HG03039 (cell line): ENCODE results near the gene UROC1.

Experiments
- ATAC-seq: cut with Tn5 transposase; IDR thresholded peaks from one replicate; pipeline ENCODE4 v1.9.1; 2021; ENCODE audit warnings: mild to moderate bottlenecking, moderate library complexity; ENCODE audit not compliant: unreplicated experiment

UROC1 gene

GRCh38 chr3:126446301-126446700 is 71.3 kb downstream of the UROC1 start:
- ATAC-seq = no peak

GRCh38 chr3:126445506-126445905 is 72.1 kb downstream of the UROC1 start:
- ATAC-seq = no peak

- no peak for ATAC-seq
Measured at GRCh38 chr3:126442856-126443242, 74.7 kb downstream of the UROC1 start.

GRCh38 chr3:126442094-126442855 is 75.3 kb downstream of the UROC1 start:
- ATAC-seq = no peak

- no peak for ATAC-seq
Measured at GRCh38 chr3:126441256-126441880, 76.2 kb downstream of the UROC1 start.

- no peak for ATAC-seq
Measured at GRCh38 chr3:126440709-126440995, 76.9 kb downstream of the UROC1 start.

- no peak for ATAC-seq
Measured at GRCh38 chr3:126439968-126440708, 77.4 kb downstream of the UROC1 start.

- no peak for ATAC-seq
Measured at GRCh38 chr3:126439346-126439967, 78.1 kb downstream of the UROC1 start.

- no peak for ATAC-seq
Measured at GRCh38 chr3:126438746-126439145, 78.8 kb downstream of the UROC1 start.

GRCh38 chr3:126438186-126438585 is 79.4 kb downstream of the UROC1 start:
- no peak for ATAC-seq

- ATAC-seq = no peak
Measured at GRCh38 chr3:126436826-126437717, 80.5 kb downstream of the UROC1 start.

- no peak for ATAC-seq
Measured at GRCh38 chr3:126435456-126436315, 81.9 kb downstream of the UROC1 start.

GRCh38 chr3:126434931-126435411 is 82.6 kb downstream of the UROC1 start:
- no peak for ATAC-seq

- no peak for ATAC-seq
Measured at GRCh38 chr3:126434264-126434590, 83.3 kb downstream of the UROC1 start.

- ATAC-seq = no peak
Measured at GRCh38 chr3:126433496-126434263, 83.9 kb downstream of the UROC1 start.

- ATAC-seq = no peak
Measured at GRCh38 chr3:126433105-126433430, 84.5 kb downstream of the UROC1 start.

GRCh38 chr3:126432361-126433104 is 85.0 kb downstream of the UROC1 start:
- no peak for ATAC-seq
